ENCODE data around the gene NOL9.
A peak's percentile ranks its signal among the peaks of the same experiment; 100 is the strongest.

NOL9 gene

GRCh38 chr1:6585841-6586240, 31.5 kb upstream of the NOL9 start:
- no peak overlapping the region for H2AFZ ChIP-seq (ENCODE audit: low read length)
- no peaks in the 10 kb centered on the region for H3K9me3 ChIP-seq (ENCODE audit: low read length)
- H3K4me1 ChIP-seq (ENCODE audit: insufficient read depth, low read length, severe bottlenecking) = peaks cover 75% of the 10 kb centered on the region
- H3K4me2 ChIP-seq (ENCODE audit: low read length) = peak overlapping the region; percentile 59; the same call in 1 of the 2 replicates
- H3K27ac ChIP-seq (ENCODE audit: low read depth, low read length, poor library complexity, severe bottlenecking) = peak overlapping the region; percentile 98
- H4K20me1 ChIP-seq (ENCODE audit: insufficient read depth, low read length) = no peaks in the 10 kb centered on the region
- no peaks in the 10 kb centered on the region for H3F3A ChIP-seq (ENCODE audit: insufficient read depth, low read length)
- peaks cover 64% of the 10 kb centered on the region; the same call in 1 of the 2 replicates for H3K36me3 ChIP-seq (ENCODE audit: insufficient read depth, low read length)
- H3K27me3 ChIP-seq (ENCODE audit: insufficient read depth, low read length) = no peaks in the 10 kb centered on the region
- TF ChIP-seq CTCF (IDR thresholded peaks at IDR 0.05; ENCODE audit: low read length) = no peak
- no peak for TF ChIP-seq EZH2 (IDR thresholded peaks at IDR 0.05; ENCODE audit: borderline replicate concordance, low read length)
- no peaks in the 10 kb centered on the region for H3K9me2 ChIP-seq (ENCODE audit: low read depth, low read length)
- H3K4me3 ChIP-seq (ENCODE audit: low read depth, low read length, poor library complexity, severe bottlenecking) = no peak overlapping the region
- H3K9ac ChIP-seq (ENCODE audit: low read length) = peak overlapping the region; percentile 31; the same call in 1 of the 2 replicates
- no peaks in the 10 kb centered on the region; the same call in 1 of the 2 replicates for H3K79me2 ChIP-seq (ENCODE audit: insufficient read depth, low read length)

GRCh38 chr1:6585081-6585722, 30.9 kb upstream of the NOL9 start:
- peak overlapping the region; percentile 59 for H3K4me2 ChIP-seq (ENCODE audit: low read length)

More at GRCh38 chr1:6585081-6585722, 30.9 kb upstream of the NOL9 start:
- Histone ChIP-seq H3K9me3 (ENCODE audit: low read length) (no peaks in the 10 kb centered on the region), H3F3A (ENCODE audit: insufficient read depth, low read length) (no peaks in the 10 kb centered on the region), H3K4me3 (ENCODE audit: low read depth, low read length, poor library complexity, severe bottlenecking) (peak overlapping the region; percentile 42), H3K79me2 (ENCODE audit: insufficient read depth, low read length) (no peaks in the 10 kb centered on the region; the same call in 1 of the 2 replicates), H2AFZ (ENCODE audit: low read length) (no peak overlapping the region), H3K36me3 (ENCODE audit: insufficient read depth, low read length) (peaks cover 57% of the 10 kb centered on the region; the same call in 1 of the 2 replicates), H3K9ac (ENCODE audit: low read length) (peak overlapping the region; percentile 31; the same call in 1 of the 2 replicates), H3K27ac (ENCODE audit: low read depth, low read length, poor library complexity, severe bottlenecking) (peak overlapping the region; percentile 98), H3K9me2 (ENCODE audit: low read depth, low read length) (no peaks in the 10 kb centered on the region), H3K27me3 (ENCODE audit: insufficient read depth, low read length) (no peaks in the 10 kb centered on the region), H4K20me1 (ENCODE audit: insufficient read depth, low read length) (no peaks in the 10 kb centered on the region), H3K4me1 (ENCODE audit: insufficient read depth, low read length, severe bottlenecking) (peaks cover 77% of the 10 kb centered on the region)
- TF ChIP-seq CTCF (IDR thresholded peaks at IDR 0.05; ENCODE audit: low read length) (no peak), EZH2 (IDR thresholded peaks at IDR 0.05; ENCODE audit: borderline replicate concordance, low read length) (no peak)

Measured in OCI-LY1 (cell line).